Endothelial cell of umbilical vein (primary cell): Measurements from ENCODE around the gene TOX2. TPM values are rescaled to one million over a fixed set of nuclear protein-coding genes. Genes with fewer than 3 reads are reported as not detected.

ENCODE experiments used
- BruUV-seq: library from RNA; stranded (reverse); fragments of 400-500 nt; replicated peaks from 2 replicates; lab custom pipeline; 2021; lab: Mats Ljungman, UMichigan
- CTCF ChIA-PET: fragments of 300-600, 350-600 bp; sonication (Branson Sonifier 250); formaldehyde crosslinking; loops from one replicate; lab custom pipeline; 2021; ENCODE audit warnings: antibody characterized with exemption, inconsistent platforms; lab: Charles Lee
- POLR2A ChIA-PET: fragments of 300-600, 350-600 bp; sonication (Branson Sonifier 250); formaldehyde crosslinking; loops from one replicate; lab custom pipeline; 2021; ENCODE audit warnings: antibody characterized with exemption, inconsistent platforms; lab: Charles Lee
- DNase-seq: peaks from one replicate; pipeline ENCODE4 v3.0.0-alpha.2; 2011; ENCODE audit warnings: low read depth, low spot score
- FAIRE-seq: peaks from 2 replicates; lab custom pipeline; 2011; peaks lifted over from hg19 to GRCh38; lab: Jason Lieb, UNC
- H2AFZ ChIP-seq: 2 replicates; pipeline ENCODE4 v1.6.0; 2012; ENCODE audit warnings: low read depth, low read length, control low read depth, inconsistent platforms
- H3K27ac ChIP-seq: 2 replicates; pipeline ENCODE4 v1.5.1; 2011; ENCODE audit warnings: low read depth, mild to moderate bottlenecking, control low read depth, low read length, moderate library complexity; ENCODE audit not compliant: insufficient read depth
- H3K27me3 ChIP-seq, 2 experiments: 2 replicates each; pipeline versions ENCODE4 v1.6.0 to v1.6.1; 2011; ENCODE audit warnings: low read length in 2 of 2, mixed read lengths in 1 of 2; ENCODE audit not compliant: control insufficient read depth in 2 of 2, insufficient read depth in 2 of 2
- H3K36me3 ChIP-seq, 2 experiments: 2 replicates in 1 of 2; 3 replicates in 1 of 2; pipeline ENCODE4 v1.5.1; 2011; ENCODE audit warnings: low read length in 2 of 2, mild to moderate bottlenecking in 1 of 2, moderate library complexity in 1 of 2; ENCODE audit not compliant: control insufficient read depth in 2 of 2, insufficient read depth in 2 of 2; ENCODE audit errors: extremely low read depth in 1 of 2
- H3K4me1 ChIP-seq: 3 replicates; pipeline ENCODE4 v1.5.1; 2011; ENCODE audit warnings: mild to moderate bottlenecking, low read length; ENCODE audit not compliant: control insufficient read depth, insufficient read depth; ENCODE audit errors: extremely low read depth
- H3K4me2 ChIP-seq: 2 replicates; pipeline ENCODE4 v1.6.1; 2011; ENCODE audit warnings: low read length, control low read depth, mixed read lengths; ENCODE audit not compliant: insufficient read depth
- H3K4me3 ChIP-seq, 3 experiments: fragments of 200-600 bp in 1 of 3; sonication (generic), shearing (Covaris generic) in 1 of 3; replicated peaks in 1 of 3; 2 replicates each; pipeline ENCODE4 v1.5.1; 2011 to 2016; ENCODE audit warnings: control low read depth in 3 of 3, low read length in 3 of 3, mild to moderate bottlenecking in 2 of 3, inconsistent platforms in 1 of 3, low read depth in 1 of 3, moderate library complexity in 1 of 3; ENCODE audit not compliant: insufficient read depth in 1 of 3
- H3K79me2 ChIP-seq: 2 replicates; pipeline ENCODE4 v1.6.0; 2012; ENCODE audit warnings: low read length, inconsistent platforms; ENCODE audit not compliant: control insufficient read depth, insufficient read depth
- H3K9ac ChIP-seq: replicated peaks from 2 replicates; pipeline ENCODE3; 2011; ENCODE audit warnings: low read length, control low read depth; ENCODE audit not compliant: insufficient read depth; ENCODE audit errors: extremely low read depth
- H3K9me1 ChIP-seq: replicated peaks from 3 replicates; pipeline ENCODE4 v1.6.0; 2011; ENCODE audit warnings: mild to moderate bottlenecking, low read length; ENCODE audit not compliant: control insufficient read depth, insufficient read depth; ENCODE audit errors: extremely low read depth
- H3K9me3 ChIP-seq: replicated peaks from 2 replicates; pipeline ENCODE4 v1.5.1; 2012; ENCODE audit warnings: low read length, inconsistent platforms; ENCODE audit not compliant: control insufficient read depth, insufficient read depth
- H4K20me1 ChIP-seq: replicated peaks from 2 replicates; pipeline ENCODE3; 2011; ENCODE audit warnings: mild to moderate bottlenecking, low read length; ENCODE audit not compliant: control insufficient read depth, insufficient read depth; ENCODE audit errors: extremely low read depth
- CTCF ChIP-seq, 2 donors: IDR thresholded peaks; 1 replicate in 1 of 2; 2 replicates in 1 of 2; pipeline ENCODE4 v1.5.1; 2011; ENCODE audit warnings: low read length in 2 of 2, mild to moderate bottlenecking in 2 of 2, moderate library complexity in 2 of 2, control low read depth in 1 of 2, inconsistent platforms in 1 of 2, low read depth in 1 of 2; ENCODE audit not compliant: insufficient read depth in 1 of 2; ENCODE audit errors: extremely low read depth in 1 of 2
- EZH2 ChIP-seq: IDR thresholded peaks from 2 replicates; pipeline ENCODE4 v1.6.1; 2012; ENCODE audit warnings: borderline replicate concordance, low read depth, mild to moderate bottlenecking, moderate library complexity, low read length, inconsistent platforms; ENCODE audit not compliant: severe bottlenecking
- FOS ChIP-seq: IDR thresholded peaks from 2 replicates; pipeline ENCODE4 v1.6.1; 2011; ENCODE audit warnings: mild to moderate bottlenecking, low read length, moderate library complexity, borderline replicate concordance; ENCODE audit not compliant: insufficient read depth
- GATA2 ChIP-seq: IDR thresholded peaks from 2 replicates; pipeline ENCODE4 v1.7.0; 2011; ENCODE audit warnings: low read depth, mild to moderate bottlenecking, moderate library complexity, mixed read lengths, low read length; ENCODE audit not compliant: insufficient read length, insufficient read depth
- JUN ChIP-seq: IDR thresholded peaks from 2 replicates; pipeline ENCODE4 v1.6.1; 2011; ENCODE audit warnings: borderline replicate concordance, low read depth; ENCODE audit not compliant: insufficient read length, insufficient read depth
- MAX ChIP-seq: IDR thresholded peaks from 2 replicates; pipeline ENCODE4 v1.6.1; 2011; ENCODE audit not compliant: insufficient read depth, insufficient read length
- MYC ChIP-seq: IDR thresholded peaks from one replicate; pipeline ENCODE4 v1.6.1; 2011; ENCODE audit warnings: mild to moderate bottlenecking, low read depth, low read length
- POLR2A ChIP-seq: IDR thresholded peaks from 2 replicates; pipeline ENCODE4 v1.6.1; 2012; ENCODE audit warnings: low read depth, mild to moderate bottlenecking, control low read depth, low read length
- POLR2AphosphoS5 ChIP-seq: IDR thresholded peaks from 2 replicates; pipeline ENCODE4 v1.6.1; 2012; ENCODE audit warnings: low read depth, mild to moderate bottlenecking, control low read depth, low read length, moderate library complexity; ENCODE audit not compliant: insufficient read depth
- dilution Hi-C: fragments of 300-500 bp; cut with MboI; formaldehyde crosslinking; loops from one replicate; pipeline ENCODE4 v1.15.0; 2019; ENCODE audit warnings: low sequenced_read_pairs; ENCODE audit not compliant: extremely low pct_ligation_motif_present
- intact Hi-C: fragments of 100-400 bp; cut with micrococcal nuclease; formaldehyde crosslinking; loops from one replicate; pipeline ENCODE4 v1.10.0; 2022
- polyA plus RNA-seq, 4 experiments: library from polyadenylated mRNA; depleted of rRNA in 3 of 4; stranded (reverse) in 3 of 4; unstranded in 1 of 4; fragments of >200 nt; gene quantifications; 2 replicates each; pipeline versions ENCODE4 v1.2.1 to v1.2.3, GENCODE V29; 2011 to 2012; ENCODE audit warnings: missing spikeins in 1 of 4
- total RNA-seq: library from RNA; stranded (reverse); gene quantifications from 2 replicates; pipeline ENCODE4 v1.2.3, GENCODE V29; 2021

The TOX2 gene
- total and polyA plus RNA-seq, 2 donors (not counting 3 experiments of a cell fraction or from before 2014, with no cell fraction given), result 7.0 to 18.6 TPM

DNA sequence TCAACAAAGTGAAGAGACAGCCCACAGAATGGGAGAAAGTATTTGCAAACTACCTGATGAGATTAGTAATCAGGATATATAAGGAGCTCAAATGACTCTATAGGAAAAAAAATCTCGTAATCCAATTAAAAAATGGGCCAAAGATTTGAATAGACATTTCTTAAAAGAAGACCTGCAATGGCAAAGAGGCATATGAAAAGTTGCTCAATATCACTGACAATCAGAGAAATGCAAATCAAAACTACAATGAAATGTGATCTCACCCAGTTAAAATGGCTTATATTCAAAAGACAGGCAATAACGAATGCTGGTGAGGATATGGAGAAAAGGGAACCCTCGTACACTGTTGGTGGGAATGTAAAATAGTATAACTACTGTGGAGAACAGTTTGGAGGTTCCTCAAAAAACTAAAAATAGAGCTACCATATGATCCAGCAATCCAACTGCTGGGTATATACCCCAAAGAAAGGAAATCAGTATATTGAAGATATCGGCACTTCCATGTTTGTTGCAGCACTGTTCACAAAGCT is 65.0 kb downstream of the TOX2 start:
- Histone ChIP-seq H3K4me1 (peaks cover 14% of the 10 kb centered on the region), H3K9me3 (no peaks in the 10 kb centered on the region), H3K36me3 (no peaks in the 10 kb centered on the region), H3K4me3 (no peak overlapping the region), H3K9ac (no peak overlapping the region), H3K27ac (no peak overlapping the region), H3K9me1 (no peaks in the 10 kb centered on the region), H4K20me1 (no peaks in the 10 kb centered on the region), H2AFZ (no peak overlapping the region), H3K4me2 (no peak overlapping the region), H3K79me2 (no peaks in the 10 kb centered on the region), H3K27me3 (no peaks in the 10 kb centered on the region)
- ChIA-PET CTCF (no interaction called here), POLR2A (no interaction called here)
- intact Hi-C loops (no loop called here), dilution Hi-C loops (no loop called here)
- TF ChIP-seq EZH2, result no peak
- TF ChIP-seq GATA2, result no peak
- no peak for TF ChIP-seq MYC
- no peak for TF ChIP-seq POLR2AphosphoS5
- TF ChIP-seq CTCF (IDR thresholded peaks at IDR 0.05; ENCODE audit: extremely low read depth in 1 of 2, insufficient read depth in 1 of 2, low read depth in 1 of 2, low read length in 2 of 2), result no peak
- no peak for TF ChIP-seq POLR2A
- TF ChIP-seq FOS, result no peak
- TF ChIP-seq JUN, result no peak
- no peak for TF ChIP-seq MAX
- no TSS peak for BruUV-seq
- FAIRE-seq (no peak), DNase-seq (no peak)
